Lung (tissue), 12 donors: ENCODE results near the gene SLC39A12. TPM values are rescaled to one million over a fixed set of nuclear protein-coding genes. Genes with fewer than 3 reads are reported as not detected.

ENCODE experiments used
- ATAC-seq: fragments of 200-7000 bp; cut with Tn5 transposase; one replicate; pipeline ENCODE4 v1.9.1; 2020; ENCODE audit warnings: moderate number of reproducible peaks; ENCODE audit not compliant: insufficient read depth, low FRiP score
- DNase-seq, 3 donors: peaks; one replicate each; pipeline ENCODE4 v3.0.0-alpha.2; 2013 to 2017
- H3K27ac ChIP-seq, 2 donors: one replicate each; pipeline ENCODE4 v1.5.1; 2013; ENCODE audit warnings: mild to moderate bottlenecking in 2 of 2, moderate library complexity in 2 of 2, control low read depth in 1 of 2, inconsistent platforms in 1 of 2, low read depth in 1 of 2, low read length in 1 of 2
- H3K27me3 ChIP-seq, 3 donors: one replicate each; pipeline ENCODE4 v1.5.1; 2013; ENCODE audit warnings: low read length in 2 of 3; ENCODE audit not compliant: control insufficient read depth in 3 of 3, insufficient read depth in 3 of 3
- H3K36me3 ChIP-seq, 4 donors: one replicate each; pipeline ENCODE4 v1.5.1; 2013; ENCODE audit warnings: low read length in 4 of 4, mild to moderate bottlenecking in 1 of 4, moderate library complexity in 1 of 4; ENCODE audit not compliant: control insufficient read depth in 4 of 4, insufficient read depth in 4 of 4
- H3K4me1 ChIP-seq, 5 donors: one replicate each; pipeline ENCODE4 v1.5.1; 2013; ENCODE audit warnings: low read length in 5 of 5, mild to moderate bottlenecking in 2 of 5, moderate library complexity in 1 of 5; ENCODE audit not compliant: control insufficient read depth in 5 of 5, insufficient read depth in 5 of 5
- H3K4me3 ChIP-seq: one replicate; pipeline ENCODE4 v1.5.1; 2013; ENCODE audit warnings: mild to moderate bottlenecking, control low read depth, moderate library complexity
- H3K9ac ChIP-seq, 2 donors: one replicate each; pipeline ENCODE4 v1.5.1; 2013; ENCODE audit warnings: low read length in 2 of 2, control low read depth in 1 of 2; ENCODE audit not compliant: insufficient read depth in 1 of 2
- H3K9me3 ChIP-seq, 4 donors: one replicate each; pipeline ENCODE4 v1.5.1; 2013; ENCODE audit warnings: low read length in 3 of 4, mild to moderate bottlenecking in 1 of 4, moderate library complexity in 1 of 4; ENCODE audit not compliant: control insufficient read depth in 4 of 4, insufficient read depth in 3 of 4
- CTCF ChIP-seq: IDR thresholded peaks from 2 replicates; pipeline ENCODE4 v1.5.1; 2012; ENCODE audit warnings: mild to moderate bottlenecking; ENCODE audit errors: control extremely low read depth, extremely low read depth
- WGBS, 2 donors: extraction: QIAGEN DNeasy Blood & Tissue Kit; methylation state at CpG; one replicate each; pipeline ENCODE4 v1.1.7; 2013; 5-methylcytosine and 5-hydroxymethylcytosine counted together
- polyA plus RNA-seq, 2 donors: library from polyadenylated mRNA; stranded (reverse); fragments of 200-250 nt; gene quantifications; one replicate each; pipeline ENCODE4 v1.2.1, GENCODE V29; 2013
- total RNA-seq, 2 donors: library from RNA; depleted of rRNA in 1 of 2; stranded (reverse); fragments of >200 nt in 1 of 2; gene quantifications; one replicate each; pipeline ENCODE4 v1.2.1, GENCODE V29; 2014 to 2021
- donor health status: control.
- donor health status: control.
- donor health status: Bipolar disorder and iron deficiency.
- donor health status: healthy.
- donor health status: DM: yes; HTN: yes; CAD: no.

SLC39A12 gene
- total and polyA plus RNA-seq, 4 donors: 0.03 to 0.26 TPM; not detected in 2

GRCh38 chr10:17907641-17908040, 44.1 kb upstream of the SLC39A12 start:
- ATAC-seq (no peak), DNase-seq (no peak)
- Histone ChIP-seq H3K9me3 (no peaks in the 10 kb centered on the region), H3K4me3 (no peak overlapping the region), H3K27ac (no peak overlapping the region), H3K36me3 (no peaks in the 10 kb centered on the region), H3K27me3 (peaks cover 0 to 2% (median 0%) of the 10 kb centered on the region in 3 donors), H3K4me1 (peaks cover 0 to 3% (median 0%) of the 10 kb centered on the region in 5 donors), H3K9ac (no peak overlapping the region)
- no peak for TF ChIP-seq CTCF
- WGBS, 2 donors: 87 to 94% methylated on average over 4 of the region's 4 CpGs

- Histone ChIP-seq H3K9me3 (peaks cover 0 to 2% (median 0%) of the 10 kb centered on the region in 4 donors), H3K27ac (no peak overlapping the region), H3K4me1 (peaks cover 0 to 25% (median 2%) of the 10 kb centered on the region in 5 donors), H3K4me3 (no peak overlapping the region), H3K36me3 (no peaks in the 10 kb centered on the region), H3K27me3 (peaks cover 0 to 2% (median 0%) of the 10 kb centered on the region in 3 donors), H3K9ac (no peak overlapping the region)
- DNase-seq: peak in 2 of 3 donors; percentile 49 to 62
- peak; percentile 9 for TF ChIP-seq CTCF
- ATAC-seq: no peak
- WGBS, 2 donors: 24 to 31% methylated on average over 12 of the region's 12 CpGs
Measured at GRCh38 chr10:17910125-17910789, 41.5 kb upstream of the SLC39A12 start.

GRCh38 chr10:17912754-17913153, 39.0 kb upstream of the SLC39A12 start:
- H3K9ac ChIP-seq: no peak overlapping the region
- peaks cover 0 to 27% (median 2%) of the 10 kb centered on the region in 5 donors for H3K4me1 ChIP-seq
- peaks cover 0 to 2% (median under 1%) of the 10 kb centered on the region in 4 donors for H3K9me3 ChIP-seq
- 40 to 68% methylated on average over 4 of the region's 4 CpGs for WGBS, 2 donors
- no peak for ATAC-seq
- H3K4me3 ChIP-seq: no peak overlapping the region
- TF ChIP-seq CTCF: no peak
- no peaks in the 10 kb centered on the region for H3K36me3 ChIP-seq
- H3K27ac ChIP-seq: no peak overlapping the region
- H3K27me3 ChIP-seq: no peaks in the 10 kb centered on the region
- peak in 2 of 3 donors; percentile 95 for DNase-seq
